Adipose tissue (tissue), 3 donors: ENCODE data around the gene RRP36. TPM values are rescaled to one million over a fixed set of nuclear protein-coding genes. Genes with fewer than 3 reads are reported as not detected.

ENCODE experiments used
- H3K27ac ChIP-seq: one replicate; pipeline ENCODE4 v1.5.1; 2013; ENCODE audit warnings: low read depth, low read length
- WGBS, 3 donors: extraction: QIAGEN DNeasy Blood & Tissue Kit; methylation state at CpG; one replicate each; pipeline ENCODE4 v1.1.7; 2013; 5-methylcytosine and 5-hydroxymethylcytosine counted together
- polyA plus RNA-seq, 3 donors: library from polyadenylated mRNA; stranded (reverse); fragments of 200-250 nt; gene quantifications; one replicate each; pipeline ENCODE4 v1.2.3, GENCODE V29; 2013
- donor health status: healthy with polysubstance abuse.
- donor health status: Bipolar disorder and iron deficiency.
- donor health status: healthy.

RRP36 gene
- polyA plus RNA-seq, 3 donors, result 26.4 to 41.3 (median 29.9) TPM

DNA sequence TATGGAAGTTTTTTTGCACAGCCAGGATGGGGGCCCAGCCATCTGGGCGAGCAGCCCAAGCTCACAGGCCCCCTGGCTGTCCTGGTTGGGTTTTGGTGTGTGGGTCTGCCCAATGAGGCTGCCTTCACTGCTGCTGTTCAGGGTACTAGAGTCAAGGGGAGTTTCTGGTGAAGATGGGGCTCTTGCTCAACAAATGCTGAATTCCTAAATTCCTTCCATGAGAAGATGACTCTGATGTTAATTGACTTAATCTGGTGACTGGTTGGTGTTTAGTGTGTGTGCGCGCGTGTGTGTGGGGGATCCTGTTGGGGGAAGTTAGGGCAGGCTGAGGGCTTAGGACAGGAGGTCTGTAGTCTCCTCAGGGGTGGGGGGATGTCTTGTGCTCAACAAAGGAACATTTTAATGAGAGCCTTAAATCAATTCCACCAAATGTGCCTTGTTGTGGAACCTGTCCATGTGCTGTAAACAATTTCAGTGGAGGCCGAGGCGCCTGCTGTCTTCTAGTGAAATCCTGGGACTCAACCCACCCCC is 56.6 kb downstream of the RRP36 start:
- H3K27ac ChIP-seq, result no peak overlapping the region
- 92 to 93% (median 93%) methylated on average over 6 of the region's 6 CpGs for WGBS, 3 donors

DNA sequence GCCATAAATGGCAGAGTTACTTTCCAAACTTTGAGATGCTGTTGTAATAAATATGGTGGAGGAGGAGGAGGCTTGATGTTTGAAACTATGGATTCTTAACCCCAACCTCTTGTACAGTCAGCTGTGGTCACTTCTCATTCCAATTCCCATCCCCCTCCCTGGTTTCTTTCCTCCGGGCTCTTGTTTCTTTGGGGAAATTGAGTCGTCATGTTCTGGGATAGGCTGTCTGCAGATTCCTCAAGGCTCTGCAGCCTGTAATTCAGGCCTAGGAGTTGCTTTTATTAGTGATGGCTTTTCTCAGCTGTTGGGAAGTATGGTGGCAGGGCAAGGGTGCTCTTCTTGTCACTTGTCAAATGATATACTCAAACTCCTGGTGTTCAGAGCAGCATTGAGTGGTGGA is 57.3 kb downstream of the RRP36 start:
- 84 to 95% (median 94%) methylated on average over 2 of the region's 2 CpGs for WGBS, 3 donors

More for the DNA sequence above, 57.3 kb downstream of the RRP36 start:
- H3K27ac ChIP-seq, result no peak overlapping the region

Other genes with a start within 250 kb of the RRP36 start
- 1 to 10 TPM; 3.5 to 6.3 (median 4.5) TPM for gene BICRAL, start 239.6 kb upstream of the RRP36 start, polyA plus RNA-seq
- gene RPL7L1, start 142.0 kb upstream of the RRP36 start, polyA plus RNA-seq, result 10 to 100 TPM; 26.1 to 68.6 (median 54.1) TPM
- gene PTCRA, start 105.6 kb upstream of the RRP36 start, polyA plus RNA-seq, result under 1 TPM in 1 of 3 donors, not detected in 2; 0.15 TPM
- 10 to 100 TPM; 19.9 to 61.0 (median 23.6) TPM for gene CNPY3, start 92.1 kb upstream of the RRP36 start, polyA plus RNA-seq
- gene GNMT, start 60.9 kb upstream of the RRP36 start, polyA plus RNA-seq, result 100 to 1,000 TPM in 1 of 3 donors, 1 to 10 TPM in 1, under 1 TPM in 1; 0.34 to 267 (median 6.0) TPM
- gene PEX6, start 42.4 kb upstream of the RRP36 start, polyA plus RNA-seq, result 10 to 100 TPM; 11.4 to 21.5 (median 15.0) TPM
- gene PPP2R5D, start 37.1 kb upstream of the RRP36 start, polyA plus RNA-seq, result 10 to 100 TPM; 17.5 to 31.5 (median 24.2) TPM
- 10 to 100 TPM; 39.7 to 90.3 (median 73.0) TPM for gene MEA1, start 7.7 kb upstream of the RRP36 start, polyA plus RNA-seq
- gene KLHDC3, start 7.4 kb upstream of the RRP36 start, polyA plus RNA-seq, result 100 to 1,000 TPM in 1 of 3 donors, 10 to 100 TPM in 2; 44.6 to 108 (median 70.5) TPM
- 1 to 10 TPM; 8.9 to 9.6 (median 9.3) TPM for gene CUL7, start 32.2 kb downstream of the RRP36 start, polyA plus RNA-seq
- gene MRPL2, start 37.8 kb downstream of the RRP36 start, polyA plus RNA-seq, result 10 to 100 TPM; 43.6 to 77.5 (median 55.8) TPM
- gene KLC4, start 38.0 kb downstream of the RRP36 start, polyA plus RNA-seq, result 10 to 100 TPM; 15.1 to 25.6 (median 17.8) TPM
- 10 to 100 TPM in 2 of 3 donors, 1 to 10 TPM in 1; 6.6 to 15.7 (median 11.2) TPM for gene PTK7, start 54.7 kb downstream of the RRP36 start, polyA plus RNA-seq
- 10 to 100 TPM; 12.1 to 57.9 (median 29.9) TPM for gene SRF, start 149.6 kb downstream of the RRP36 start, polyA plus RNA-seq
- gene CUL9, start 160.6 kb downstream of the RRP36 start, polyA plus RNA-seq, result 10 to 100 TPM; 11.0 to 40.8 (median 20.4) TPM
- 100 to 1,000 TPM in 2 of 3 donors, 10 to 100 TPM in 1; 95.0 to 136 (median 107) TPM for gene DNPH1, start 207.9 kb downstream of the RRP36 start, polyA plus RNA-seq
- gene TTBK1, start 221.9 kb downstream of the RRP36 start, polyA plus RNA-seq, result under 1 TPM in 2 of 3 donors, not detected in 1; 0.01 to 0.10 TPM